Measurements from ENCODE around the gene PIH1D1. TPM values are rescaled to one million over a fixed set of nuclear protein-coding genes. Genes with fewer than 3 reads are reported as not detected.

The PIH1D1 gene
- total RNA-seq (72.1 and 73.2 TPM in 2 replicates), polyA plus RNA-seq (79.8 and 98.9 TPM in 2 replicates)

DNA sequence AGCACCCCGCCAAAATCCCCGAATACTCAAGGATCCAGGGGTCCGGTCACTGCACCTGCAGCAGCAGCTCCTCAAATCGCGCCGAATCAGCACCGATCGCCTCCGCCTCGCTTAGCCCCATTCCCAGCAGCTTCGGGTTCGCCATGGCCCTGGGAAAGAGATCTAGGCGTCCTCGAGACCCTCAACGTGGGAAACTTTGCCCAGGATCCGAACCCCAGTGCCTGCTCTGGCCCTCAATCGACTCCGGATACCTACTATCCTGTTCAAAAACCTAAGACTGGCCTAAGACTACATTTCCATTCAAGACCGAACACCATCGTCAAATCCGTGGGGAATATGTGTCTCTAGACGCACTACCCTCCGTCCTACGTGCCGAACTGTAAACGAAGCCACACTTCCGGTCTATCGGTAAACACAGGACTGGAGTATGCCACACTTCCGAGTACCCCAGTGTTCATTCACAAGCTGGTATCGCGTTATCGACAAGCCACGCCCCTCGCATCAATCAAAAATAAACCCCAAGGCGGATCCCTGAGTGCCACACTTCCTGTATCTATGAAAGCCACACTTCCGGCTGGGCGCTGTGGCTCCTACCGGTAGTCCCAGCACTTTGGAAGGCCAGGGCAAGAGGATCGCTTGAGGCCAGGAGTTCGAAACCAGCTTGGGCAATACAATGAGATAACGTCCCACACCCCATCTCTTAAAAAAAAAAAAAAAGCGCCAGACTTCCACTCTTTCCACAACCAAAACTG, at the start of gene PIH1D1:
TSS of gene PIH1D1 (minus strand) at position 385 of the 752 bp plus-strand sequence. CDS start at position 145, 240 bp downstream.
- no peaks in the 10 kb centered on the region for H3K9me2 ChIP-seq (replicated peaks; ENCODE audit: insufficient read depth)
- no peaks in the 10 kb centered on the region for H3K27me3 ChIP-seq
- H3K27ac ChIP-seq: peak within 1 kb of the TSS; percentile 87
- H3K4me3 ChIP-seq: peak within 1 kb of the TSS; percentile 73
- H3K9me3 ChIP-seq (ENCODE audit: low read depth): no peaks in the 10 kb centered on the region
- H2AFZ ChIP-seq: peak within 1 kb of the TSS; percentile 58
- no peaks in the 10 kb centered on the region for H3K36me3 ChIP-seq (replicated peaks; ENCODE audit: insufficient read depth, low read depth)
- peaks cover 7% of the 10 kb centered on the region for H3K4me1 ChIP-seq (ENCODE audit: insufficient read depth)
- peak within 1 kb of the TSS; percentile 81 for H3K4me2 ChIP-seq
- H3K79me2 ChIP-seq: peaks cover 23% of the 10 kb centered on the region
- peak; percentile 99 for DNase-seq (ENCODE audit: low spot score)
- no peaks in the 10 kb centered on the region for H4K20me1 ChIP-seq (ENCODE audit: insufficient read depth, poor library complexity, severe bottlenecking)
- 2% methylated on average over 42 of the region's 42 CpGs for WGBS (ENCODE audit: low lambda C conversion rate, missing lambda C conversion rate)
- TF ChIP-seq, protein P1, sequence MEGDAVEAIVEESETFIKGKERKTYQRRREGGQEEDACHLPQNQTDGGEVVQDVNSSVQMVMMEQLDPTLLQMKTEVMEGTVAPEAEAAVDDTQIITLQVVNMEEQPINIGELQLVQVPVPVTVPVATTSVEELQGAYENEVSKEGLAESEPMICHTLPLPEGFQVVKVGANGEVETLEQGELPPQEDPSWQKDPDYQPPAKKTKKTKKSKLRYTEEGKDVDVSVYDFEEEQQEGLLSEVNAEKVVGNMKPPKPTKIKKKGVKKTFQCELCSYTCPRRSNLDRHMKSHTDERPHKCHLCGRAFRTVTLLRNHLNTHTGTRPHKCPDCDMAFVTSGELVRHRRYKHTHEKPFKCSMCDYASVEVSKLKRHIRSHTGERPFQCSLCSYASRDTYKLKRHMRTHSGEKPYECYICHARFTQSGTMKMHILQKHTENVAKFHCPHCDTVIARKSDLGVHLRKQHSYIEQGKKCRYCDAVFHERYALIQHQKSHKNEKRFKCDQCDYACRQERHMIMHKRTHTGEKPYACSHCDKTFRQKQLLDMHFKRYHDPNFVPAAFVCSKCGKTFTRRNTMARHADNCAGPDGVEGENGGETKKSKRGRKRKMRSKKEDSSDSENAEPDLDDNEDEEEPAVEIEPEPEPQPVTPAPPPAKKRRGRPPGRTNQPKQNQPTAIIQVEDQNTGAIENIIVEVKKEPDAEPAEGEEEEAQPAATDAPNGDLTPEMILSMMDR (IDR thresholded peaks at IDR 0.05; ENCODE audit: poor library complexity): no peak
- TF ChIP-seq EZH2 (IDR thresholded peaks at IDR 0.05; ENCODE audit: borderline replicate concordance) (no peak), EZH2phosphoT487 (IDR thresholded peaks at IDR 0.05; ENCODE audit: low read depth, severe bottlenecking, unreplicated experiment) (no peak)

DNA sequence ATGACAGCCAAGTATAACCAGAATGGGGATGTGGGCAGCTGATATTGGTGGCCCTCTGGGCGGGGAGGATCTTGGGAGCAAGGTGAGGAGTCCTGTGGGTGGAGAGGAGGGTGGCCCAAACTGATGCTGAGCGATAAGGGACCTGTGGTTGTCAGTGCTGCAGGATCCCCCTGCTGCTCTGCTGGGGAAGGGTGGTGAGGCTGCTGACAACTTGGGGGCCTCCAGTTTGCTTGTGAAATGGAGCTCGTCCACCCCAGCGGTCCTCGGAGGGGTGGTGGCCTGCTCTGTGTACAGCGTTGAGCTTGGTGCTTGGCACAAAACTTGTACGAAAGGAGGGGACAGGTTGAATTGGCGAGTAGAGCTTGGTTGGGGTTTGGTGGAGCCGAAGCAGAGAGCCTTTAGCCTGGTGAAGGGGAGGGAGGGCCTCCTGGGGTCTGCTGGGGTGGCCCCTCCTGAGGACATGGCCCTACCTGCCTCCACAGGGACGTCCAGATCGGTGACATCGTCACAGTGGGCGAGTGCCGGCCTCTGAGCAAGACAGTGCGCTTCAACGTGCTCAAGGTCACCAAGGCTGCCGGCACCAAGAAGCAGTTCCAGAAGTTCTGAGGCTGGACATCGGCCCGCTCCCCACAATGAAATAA, 47.5 kb upstream of the PIH1D1 start:
- TF ChIP-seq EZH2 (IDR thresholded peaks at IDR 0.05; ENCODE audit: borderline replicate concordance) (no peak), EZH2phosphoT487 (IDR thresholded peaks at IDR 0.05; ENCODE audit: low read depth, severe bottlenecking, unreplicated experiment) (no peak)
- TF ChIP-seq, protein P1 (IDR thresholded peaks at IDR 0.05; ENCODE audit: poor library complexity): no peak
- H3K9me2 ChIP-seq (replicated peaks; ENCODE audit: insufficient read depth): no peaks in the 10 kb centered on the region
- no peak overlapping the region for H3K27ac ChIP-seq
- H3K9me3 ChIP-seq (ENCODE audit: low read depth): no peaks in the 10 kb centered on the region
- H3K36me3 ChIP-seq (replicated peaks; ENCODE audit: insufficient read depth, low read depth): no peaks in the 10 kb centered on the region
- peaks cover 25% of the 10 kb centered on the region for H3K4me1 ChIP-seq (ENCODE audit: insufficient read depth)
- peaks cover 21% of the 10 kb centered on the region for H4K20me1 ChIP-seq (ENCODE audit: insufficient read depth, poor library complexity, severe bottlenecking)
- 93% methylated on average over 19 of the region's 19 CpGs for WGBS (ENCODE audit: low lambda C conversion rate, missing lambda C conversion rate)
- H3K79me2 ChIP-seq: peaks cover 26% of the 10 kb centered on the region
- H3K27me3 ChIP-seq: no peaks in the 10 kb centered on the region
- no peak overlapping the region for H3K4me3 ChIP-seq
- no peak for DNase-seq (ENCODE audit: low spot score)
- no peak overlapping the region for H2AFZ ChIP-seq
- peak overlapping the region; percentile 94 for H3K4me2 ChIP-seq

DNA sequence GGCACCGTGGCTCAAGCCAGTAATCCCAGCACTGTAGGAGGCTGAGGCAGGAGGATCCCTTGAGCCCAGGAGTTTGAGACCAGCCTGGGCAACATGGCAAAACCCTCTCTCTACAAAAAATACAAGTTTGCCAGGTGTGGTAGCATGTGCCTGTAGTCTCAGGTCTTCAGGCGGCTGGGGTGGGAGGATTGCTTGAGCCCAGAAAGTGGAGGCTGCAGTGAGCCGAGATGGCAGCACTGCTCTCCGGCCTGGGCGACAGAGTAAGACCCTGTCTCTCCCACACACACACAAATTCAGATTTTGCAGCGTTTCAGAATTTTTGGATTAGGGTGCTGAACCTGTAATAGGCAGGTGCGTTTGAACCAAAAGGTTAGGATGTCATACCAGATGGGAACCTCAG, 46.9 kb upstream of the PIH1D1 start:
- TF ChIP-seq EZH2phosphoT487 (IDR thresholded peaks at IDR 0.05; ENCODE audit: low read depth, severe bottlenecking, unreplicated experiment) (no peak), EZH2 (IDR thresholded peaks at IDR 0.05; ENCODE audit: borderline replicate concordance) (no peak)
- TF ChIP-seq, protein P1 (IDR thresholded peaks at IDR 0.05; ENCODE audit: poor library complexity): no peak
- H3K4me2 ChIP-seq: peak overlapping the region; percentile 94
- H3K36me3 ChIP-seq (replicated peaks; ENCODE audit: insufficient read depth, low read depth): no peaks in the 10 kb centered on the region
- no peak overlapping the region for H3K4me3 ChIP-seq
- 95% methylated on average over 7 of the region's 7 CpGs for WGBS (ENCODE audit: low lambda C conversion rate, missing lambda C conversion rate)
- no peaks in the 10 kb centered on the region for H3K9me2 ChIP-seq (replicated peaks; ENCODE audit: insufficient read depth)
- H3K79me2 ChIP-seq: peaks cover 26% of the 10 kb centered on the region
- H3K27me3 ChIP-seq: no peaks in the 10 kb centered on the region
- no peak for DNase-seq (ENCODE audit: low spot score)
- H3K27ac ChIP-seq: no peak overlapping the region
- H4K20me1 ChIP-seq (ENCODE audit: insufficient read depth, poor library complexity, severe bottlenecking): peaks cover 21% of the 10 kb centered on the region
- no peak overlapping the region for H2AFZ ChIP-seq
- H3K9me3 ChIP-seq (ENCODE audit: low read depth): no peaks in the 10 kb centered on the region
- H3K4me1 ChIP-seq (ENCODE audit: insufficient read depth): peaks cover 22% of the 10 kb centered on the region

All from hepatocyte (in vitro differentiated cells).